DOHH2 (cell line): ENCODE data around the gene ESAM.

ENCODE experiments used
- EZH2phosphoT487 ChIP-seq: fragments of 200-600 bp; sonication (generic); IDR thresholded peaks from 2 replicates; pipeline ENCODE4 v1.6.1; 2017; ENCODE audit warnings: borderline replicate concordance, mild to moderate bottlenecking, antibody characterized with exemption, low read length, moderate library complexity, mixed read lengths
- TF ChIP-seq, protein P1 (sequence below): fragments of 200-600 bp; sonication (generic); IDR thresholded peaks from one replicate; pipeline ENCODE4 v1.5.1; 2014; ENCODE audit warnings: antibody characterized with exemption, mild to moderate bottlenecking, low read depth, low read length; ENCODE audit not compliant: poor library complexity, severe bottlenecking

GRCh38 chr11:124768914-124769313, 6.8 kb upstream of the ESAM start:
- TF ChIP-seq, protein P1, sequence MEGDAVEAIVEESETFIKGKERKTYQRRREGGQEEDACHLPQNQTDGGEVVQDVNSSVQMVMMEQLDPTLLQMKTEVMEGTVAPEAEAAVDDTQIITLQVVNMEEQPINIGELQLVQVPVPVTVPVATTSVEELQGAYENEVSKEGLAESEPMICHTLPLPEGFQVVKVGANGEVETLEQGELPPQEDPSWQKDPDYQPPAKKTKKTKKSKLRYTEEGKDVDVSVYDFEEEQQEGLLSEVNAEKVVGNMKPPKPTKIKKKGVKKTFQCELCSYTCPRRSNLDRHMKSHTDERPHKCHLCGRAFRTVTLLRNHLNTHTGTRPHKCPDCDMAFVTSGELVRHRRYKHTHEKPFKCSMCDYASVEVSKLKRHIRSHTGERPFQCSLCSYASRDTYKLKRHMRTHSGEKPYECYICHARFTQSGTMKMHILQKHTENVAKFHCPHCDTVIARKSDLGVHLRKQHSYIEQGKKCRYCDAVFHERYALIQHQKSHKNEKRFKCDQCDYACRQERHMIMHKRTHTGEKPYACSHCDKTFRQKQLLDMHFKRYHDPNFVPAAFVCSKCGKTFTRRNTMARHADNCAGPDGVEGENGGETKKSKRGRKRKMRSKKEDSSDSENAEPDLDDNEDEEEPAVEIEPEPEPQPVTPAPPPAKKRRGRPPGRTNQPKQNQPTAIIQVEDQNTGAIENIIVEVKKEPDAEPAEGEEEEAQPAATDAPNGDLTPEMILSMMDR, result no peak
- TF ChIP-seq EZH2phosphoT487, result no peak
